GM19397 (cell line): ENCODE measurements around the gene FALEC.

Experiments used
- ATAC-seq: cut with Tn5 transposase; IDR thresholded peaks from one replicate; pipeline ENCODE4 v1.9.1; 2021; ENCODE audit warnings: mild to moderate bottlenecking, moderate library complexity; ENCODE audit not compliant: unreplicated experiment

The FALEC gene

GRCh38 chr1:150544204-150544603, 28.7 kb downstream of the FALEC start:
- ATAC-seq = no peak

- ATAC-seq = no peak
Observed at GRCh38 chr1:150545486-150546032, 30.0 kb downstream of the FALEC start.

- ATAC-seq = no peak
Observed at GRCh38 chr1:150546294-150546937, 30.9 kb downstream of the FALEC start.

- no peak for ATAC-seq
Observed at GRCh38 chr1:150548324-150548631, 32.7 kb downstream of the FALEC start.

- no peak for ATAC-seq
Observed at GRCh38 chr1:150548632-150549495, 33.3 kb downstream of the FALEC start, which contains the start of gene ADAMTSL4. Gene ADAMTSL4 (plus strand): TSS chr1:150549408. CDS start chr1:150552289, 2,881 bp downstream.

GRCh38 chr1:150549496-150550221, 34.1 kb downstream of the FALEC start:
- ATAC-seq = no peak

GRCh38 chr1:150550222-150551050, 34.9 kb downstream of the FALEC start:
- no peak for ATAC-seq

- ATAC-seq = no peak
Observed at GRCh38 chr1:150551051-150551783, 35.7 kb downstream of the FALEC start.

GRCh38 chr1:150551784-150552127, 36.2 kb downstream of the FALEC start:
- ATAC-seq = no peak

GRCh38 chr1:150552128-150552910, 36.8 kb downstream of the FALEC start:
- ATAC-seq = no peak

GRCh38 chr1:150552911-150553289, 37.3 kb downstream of the FALEC start:
- no peak for ATAC-seq

GRCh38 chr1:150553392-150554085, 38.0 kb downstream of the FALEC start:
- ATAC-seq = no peak

- ATAC-seq = no peak
Observed at GRCh38 chr1:150554086-150554452, 38.5 kb downstream of the FALEC start.

GRCh38 chr1:150555198-150555970, 39.8 kb downstream of the FALEC start:
- no peak for ATAC-seq

- ATAC-seq = no peak
Observed at GRCh38 chr1:150555971-150556865, 40.7 kb downstream of the FALEC start.

GRCh38 chr1:150557065-150557600, 41.6 kb downstream of the FALEC start:
- ATAC-seq = no peak

- no peak for ATAC-seq
Observed at GRCh38 chr1:150557813-150558212, 42.3 kb downstream of the FALEC start.
